Neural cell (in vitro differentiated cells): ENCODE data around the gene BAG5. TPM values are rescaled to one million over a fixed set of nuclear protein-coding genes. Genes with fewer than 3 reads are reported as not detected.

ENCODE experiments used
- H2AFZ ChIP-seq: fragments of 200-600, 300-800 bp; sonication (generic), shearing (Covaris generic); 2 replicates; pipeline ENCODE4 v1.6.0; 2014; ENCODE audit warnings: low read depth, mild to moderate bottlenecking, antibody characterized with exemption, low read length, moderate library complexity
- H3F3A ChIP-seq: fragments of 200-600 bp; shearing (Covaris generic); 2 replicates; pipeline ENCODE4 v1.6.1; 2016; ENCODE audit warnings: mild to moderate bottlenecking, moderate library complexity, mixed read lengths, antibody characterized with exemption, low read length; ENCODE audit not compliant: insufficient read depth, poor library complexity, severe bottlenecking
- H3K27ac ChIP-seq: fragments of 200-600, 300-800 bp; sonication (generic), shearing (Covaris generic); 2 replicates; pipeline ENCODE4 v1.5.1; 2014; ENCODE audit warnings: mild to moderate bottlenecking, low read length, moderate library complexity
- H3K27me3 ChIP-seq: fragments of 300-800, 200-600 bp; sonication (generic), shearing (Covaris generic); 2 replicates; pipeline ENCODE4 v1.6.0; 2014; ENCODE audit warnings: mild to moderate bottlenecking, low read depth, low read length, moderate library complexity; ENCODE audit not compliant: insufficient read depth
- H3K36me3 ChIP-seq: fragments of 300-800, 200-600 bp; sonication (generic), shearing (Covaris generic); 2 replicates; pipeline ENCODE4 v1.5.1; 2014; ENCODE audit warnings: mild to moderate bottlenecking, antibody characterized with exemption, low read length, moderate library complexity; ENCODE audit not compliant: insufficient read depth
- H3K4me2 ChIP-seq: fragments of 300-800, 200-600 bp; sonication (generic), shearing (Covaris generic); 2 replicates; pipeline ENCODE4 v1.6.0; 2014; ENCODE audit warnings: mild to moderate bottlenecking, low read length
- H3K4me3 ChIP-seq: fragments of 300-800, 200-600 bp; sonication (generic), shearing (Covaris generic); 2 replicates; pipeline ENCODE4 v1.5.1; 2014; ENCODE audit warnings: mild to moderate bottlenecking, low read length, moderate library complexity
- H3K79me2 ChIP-seq: fragments of 200-600 bp; shearing (Covaris generic); replicated peaks from 2 replicates; pipeline ENCODE4 v1.6.0; 2014; ENCODE audit warnings: mild to moderate bottlenecking, low read length, moderate library complexity; ENCODE audit not compliant: insufficient read depth
- H3K9ac ChIP-seq: fragments of 300-800, 200-600 bp; sonication (generic), shearing (Covaris generic); 2 replicates; pipeline ENCODE4 v1.6.1; 2016; ENCODE audit warnings: mild to moderate bottlenecking, low read length, mixed read lengths
- H3K9me2 ChIP-seq: fragments of 200-600 bp; shearing (Covaris generic); 2 replicates; pipeline ENCODE4 v1.6.1; 2016; ENCODE audit warnings: mild to moderate bottlenecking, low read length, mixed read lengths; ENCODE audit not compliant: insufficient read depth
- H3K9me3 ChIP-seq: fragments of 200-600, 300-800 bp; sonication (generic), shearing (Covaris generic); 2 replicates; pipeline ENCODE4 v1.6.1; 2016; ENCODE audit warnings: mild to moderate bottlenecking, mixed run types, low read length, moderate library complexity, mixed read lengths
- H4K20me1 ChIP-seq: fragments of 200-600 bp; shearing (Covaris generic); 2 replicates; pipeline ENCODE4 v1.6.1; 2016; ENCODE audit warnings: mild to moderate bottlenecking, mixed run types; ENCODE audit not compliant: insufficient read depth
- EP300 ChIP-seq: fragments of 450-650 bp; conservative IDR thresholded peaks from 2 replicates; pipeline ENCODE4 v1.6.1; 2014; ENCODE audit warnings: antibody characterized with exemption, mild to moderate bottlenecking, moderate library complexity; ENCODE audit not compliant: poor library complexity, severe bottlenecking
- EZH2 ChIP-seq: fragments of 200-600, 300-800 bp; shearing (Covaris generic), sonication (generic); IDR thresholded peaks from 2 replicates; pipeline ENCODE4 v1.6.1; 2014; ENCODE audit warnings: antibody characterized with exemption, low read length, borderline replicate concordance, mild to moderate bottlenecking; ENCODE audit not compliant: insufficient read depth, poor library complexity, severe bottlenecking
- MXI1 ChIP-seq: fragments of 450-650 bp; conservative IDR thresholded peaks from 2 replicates; pipeline ENCODE4 v1.6.1; 2014; ENCODE audit warnings: antibody characterized with exemption, mild to moderate bottlenecking; ENCODE audit not compliant: poor library complexity, severe bottlenecking
- POLR2AphosphoS5 ChIP-seq: IDR thresholded peaks from 2 replicates; pipeline ENCODE4 v1.6.1; 2012
- RAD21 ChIP-seq: fragments of 450-650 bp; conservative IDR thresholded peaks from 2 replicates; pipeline ENCODE4 v1.6.1; 2014; ENCODE audit warnings: antibody characterized with exemption, mild to moderate bottlenecking, moderate library complexity
- SMC3 ChIP-seq: fragments of 450-650 bp; conservative IDR thresholded peaks from 2 replicates; pipeline ENCODE4 v1.6.1; 2014; ENCODE audit warnings: antibody characterized with exemption, mild to moderate bottlenecking, moderate library complexity; ENCODE audit not compliant: poor library complexity
- TAF1 ChIP-seq: IDR thresholded peaks from 2 replicates; pipeline ENCODE4 v1.6.1; 2012; ENCODE audit warnings: low read depth
- polyA plus RNA-seq: library from polyadenylated mRNA; depleted of rRNA; stranded (reverse); fragments of >200 nt; gene quantifications from 2 replicates; pipeline ENCODE4 v1.2.3, GENCODE V29; 2014
- TF ChIP-seq, protein P1 (sequence below): fragments of 450-650 bp; IDR thresholded peaks from 2 replicates; pipeline ENCODE4 v1.5.1; 2014; ENCODE audit warnings: antibody characterized with exemption, mild to moderate bottlenecking, moderate library complexity; ENCODE audit not compliant: poor library complexity, severe bottlenecking
- TF ChIP-seq, protein P2 (sequence below): IDR thresholded peaks from 2 replicates; pipeline ENCODE4 v1.6.1; 2012; ENCODE audit warnings: borderline replicate concordance

The BAG5 gene
- polyA plus RNA-seq, 1 donor from 2014 or later = 25.5 TPM

DNA sequence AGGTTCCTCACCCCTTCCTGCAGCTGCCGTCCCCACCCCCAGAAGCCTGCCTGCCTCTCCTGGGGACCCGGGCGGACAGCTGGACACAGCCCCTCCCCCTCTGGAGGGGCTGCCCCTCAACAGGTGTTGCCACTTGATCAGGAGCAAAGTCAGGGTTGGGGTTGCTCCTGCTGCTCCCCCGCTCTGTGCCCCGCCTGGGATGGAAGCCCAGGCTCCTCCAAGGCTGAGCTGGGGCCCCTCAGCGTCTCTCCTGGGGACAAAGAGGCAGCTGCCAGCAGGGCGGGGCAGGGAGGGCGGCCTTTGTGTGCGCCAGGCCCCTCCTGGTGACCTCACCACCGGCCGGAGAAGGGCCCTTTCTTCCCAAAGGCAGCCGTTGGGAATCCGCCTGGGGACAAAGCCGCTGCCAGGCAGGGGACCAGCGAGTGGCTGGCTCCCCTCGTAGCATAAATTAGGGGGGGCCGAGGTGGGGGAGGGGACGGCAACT is 19.8 kb downstream of the BAG5 start:
- Histone ChIP-seq H3K79me2 (no peaks in the 10 kb centered on the region), H3F3A (no peaks in the 10 kb centered on the region), H3K27ac (peak overlapping the region; percentile 41), H3K9ac (peak overlapping the region; percentile 55), H3K36me3 (no peaks in the 10 kb centered on the region), H3K4me3 (peak overlapping the region; percentile 37), H4K20me1 (no peaks in the 10 kb centered on the region), H3K9me3 (no peaks in the 10 kb centered on the region), H3K4me2 (no peak overlapping the region), H2AFZ (peak overlapping the region; percentile 27), H3K27me3 (no peaks in the 10 kb centered on the region), H3K9me2 (no peaks in the 10 kb centered on the region)
- peak; percentile 8 for TF ChIP-seq POLR2AphosphoS5
- no peak for TF ChIP-seq EP300

DNA sequence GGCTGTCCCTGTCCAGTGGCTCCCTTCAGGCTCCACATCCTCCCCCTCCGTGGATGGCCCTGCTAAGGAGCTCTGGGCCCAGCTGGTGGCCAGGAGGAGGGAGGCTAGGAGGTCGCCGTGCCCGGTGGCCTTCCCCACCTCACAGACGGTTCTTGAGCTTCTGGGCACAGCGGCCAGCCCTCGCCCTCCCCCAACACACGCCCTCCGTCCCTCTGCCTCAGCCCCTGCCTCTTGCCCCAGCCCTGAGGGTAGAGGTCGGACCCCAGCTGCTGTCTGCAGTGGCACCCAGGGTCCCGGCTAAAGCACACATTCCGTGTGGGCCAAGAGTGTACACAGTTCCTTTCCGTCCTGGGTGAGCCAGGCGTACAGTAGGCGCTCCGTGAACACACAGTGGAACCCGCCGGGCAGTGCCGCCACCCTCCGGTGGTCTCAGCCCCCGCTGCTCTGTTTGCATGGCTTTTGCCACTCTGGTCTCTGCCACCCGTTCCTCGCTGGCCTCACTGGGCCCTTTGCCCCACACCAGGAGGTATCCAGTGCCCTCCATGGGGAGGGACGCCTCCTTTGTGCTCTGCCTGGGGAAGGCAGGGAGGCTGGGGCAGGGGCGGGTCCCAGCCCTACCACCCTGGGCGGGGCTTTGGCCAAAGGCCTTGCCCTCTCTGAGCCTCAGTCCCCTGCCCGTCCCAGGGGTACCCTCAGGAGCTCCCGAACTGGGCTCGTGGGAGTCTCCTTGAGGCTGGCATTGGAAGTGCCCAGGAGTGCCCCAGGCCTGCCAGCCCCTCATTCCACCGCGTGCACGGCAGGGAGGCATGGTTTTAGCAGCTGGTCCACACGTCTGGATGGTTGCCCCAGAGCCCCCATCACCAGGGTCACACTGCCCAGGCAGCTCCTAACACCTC is 20.5 kb downstream of the BAG5 start:
- H3K9me2 ChIP-seq = no peaks in the 10 kb centered on the region

More for the DNA sequence above, 20.5 kb downstream of the BAG5 start:
- H3K27ac ChIP-seq = peak overlapping the region; percentile 41
- no peaks in the 10 kb centered on the region for H4K20me1 ChIP-seq
- H2AFZ ChIP-seq = peak overlapping the region; percentile 27
- no peaks in the 10 kb centered on the region for H3F3A ChIP-seq
- H3K9ac ChIP-seq = peak overlapping the region; percentile 55
- no peaks in the 10 kb centered on the region for H3K36me3 ChIP-seq
- H3K27me3 ChIP-seq = no peaks in the 10 kb centered on the region
- no peaks in the 10 kb centered on the region for H3K79me2 ChIP-seq
- no peak for TF ChIP-seq POLR2AphosphoS5
- TF ChIP-seq EZH2 = no peak
- TF ChIP-seq TAF1 = no peak
- TF ChIP-seq, protein P1, sequence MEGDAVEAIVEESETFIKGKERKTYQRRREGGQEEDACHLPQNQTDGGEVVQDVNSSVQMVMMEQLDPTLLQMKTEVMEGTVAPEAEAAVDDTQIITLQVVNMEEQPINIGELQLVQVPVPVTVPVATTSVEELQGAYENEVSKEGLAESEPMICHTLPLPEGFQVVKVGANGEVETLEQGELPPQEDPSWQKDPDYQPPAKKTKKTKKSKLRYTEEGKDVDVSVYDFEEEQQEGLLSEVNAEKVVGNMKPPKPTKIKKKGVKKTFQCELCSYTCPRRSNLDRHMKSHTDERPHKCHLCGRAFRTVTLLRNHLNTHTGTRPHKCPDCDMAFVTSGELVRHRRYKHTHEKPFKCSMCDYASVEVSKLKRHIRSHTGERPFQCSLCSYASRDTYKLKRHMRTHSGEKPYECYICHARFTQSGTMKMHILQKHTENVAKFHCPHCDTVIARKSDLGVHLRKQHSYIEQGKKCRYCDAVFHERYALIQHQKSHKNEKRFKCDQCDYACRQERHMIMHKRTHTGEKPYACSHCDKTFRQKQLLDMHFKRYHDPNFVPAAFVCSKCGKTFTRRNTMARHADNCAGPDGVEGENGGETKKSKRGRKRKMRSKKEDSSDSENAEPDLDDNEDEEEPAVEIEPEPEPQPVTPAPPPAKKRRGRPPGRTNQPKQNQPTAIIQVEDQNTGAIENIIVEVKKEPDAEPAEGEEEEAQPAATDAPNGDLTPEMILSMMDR = no peak
- TF ChIP-seq EP300 = no peak
- no peak for TF ChIP-seq MXI1
- TF ChIP-seq RAD21 = no peak
- TF ChIP-seq SMC3 = no peak
- TF ChIP-seq, protein P2, sequence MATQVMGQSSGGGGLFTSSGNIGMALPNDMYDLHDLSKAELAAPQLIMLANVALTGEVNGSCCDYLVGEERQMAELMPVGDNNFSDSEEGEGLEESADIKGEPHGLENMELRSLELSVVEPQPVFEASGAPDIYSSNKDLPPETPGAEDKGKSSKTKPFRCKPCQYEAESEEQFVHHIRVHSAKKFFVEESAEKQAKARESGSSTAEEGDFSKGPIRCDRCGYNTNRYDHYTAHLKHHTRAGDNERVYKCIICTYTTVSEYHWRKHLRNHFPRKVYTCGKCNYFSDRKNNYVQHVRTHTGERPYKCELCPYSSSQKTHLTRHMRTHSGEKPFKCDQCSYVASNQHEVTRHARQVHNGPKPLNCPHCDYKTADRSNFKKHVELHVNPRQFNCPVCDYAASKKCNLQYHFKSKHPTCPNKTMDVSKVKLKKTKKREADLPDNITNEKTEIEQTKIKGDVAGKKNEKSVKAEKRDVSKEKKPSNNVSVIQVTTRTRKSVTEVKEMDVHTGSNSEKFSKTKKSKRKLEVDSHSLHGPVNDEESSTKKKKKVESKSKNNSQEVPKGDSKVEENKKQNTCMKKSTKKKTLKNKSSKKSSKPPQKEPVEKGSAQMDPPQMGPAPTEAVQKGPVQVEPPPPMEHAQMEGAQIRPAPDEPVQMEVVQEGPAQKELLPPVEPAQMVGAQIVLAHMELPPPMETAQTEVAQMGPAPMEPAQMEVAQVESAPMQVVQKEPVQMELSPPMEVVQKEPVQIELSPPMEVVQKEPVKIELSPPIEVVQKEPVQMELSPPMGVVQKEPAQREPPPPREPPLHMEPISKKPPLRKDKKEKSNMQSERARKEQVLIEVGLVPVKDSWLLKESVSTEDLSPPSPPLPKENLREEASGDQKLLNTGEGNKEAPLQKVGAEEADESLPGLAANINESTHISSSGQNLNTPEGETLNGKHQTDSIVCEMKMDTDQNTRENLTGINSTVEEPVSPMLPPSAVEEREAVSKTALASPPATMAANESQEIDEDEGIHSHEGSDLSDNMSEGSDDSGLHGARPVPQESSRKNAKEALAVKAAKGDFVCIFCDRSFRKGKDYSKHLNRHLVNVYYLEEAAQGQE = no peak
- H3K9me3 ChIP-seq = no peaks in the 10 kb centered on the region
- H3K4me2 ChIP-seq = no peak overlapping the region
- peak overlapping the region; percentile 37 for H3K4me3 ChIP-seq
